Measurements from ENCODE around the gene ZNF487. TPM values are rescaled to one million over a fixed set of nuclear protein-coding genes. Genes with fewer than 3 reads are reported as not detected.
A peak's percentile ranks its signal among the peaks of the same experiment; 100 is the strongest.

The ZNF487 gene
- total RNA-seq, 4 donors from 2014 or later: 6.5 to 16.0 (median 10.8) TPM

DNA sequence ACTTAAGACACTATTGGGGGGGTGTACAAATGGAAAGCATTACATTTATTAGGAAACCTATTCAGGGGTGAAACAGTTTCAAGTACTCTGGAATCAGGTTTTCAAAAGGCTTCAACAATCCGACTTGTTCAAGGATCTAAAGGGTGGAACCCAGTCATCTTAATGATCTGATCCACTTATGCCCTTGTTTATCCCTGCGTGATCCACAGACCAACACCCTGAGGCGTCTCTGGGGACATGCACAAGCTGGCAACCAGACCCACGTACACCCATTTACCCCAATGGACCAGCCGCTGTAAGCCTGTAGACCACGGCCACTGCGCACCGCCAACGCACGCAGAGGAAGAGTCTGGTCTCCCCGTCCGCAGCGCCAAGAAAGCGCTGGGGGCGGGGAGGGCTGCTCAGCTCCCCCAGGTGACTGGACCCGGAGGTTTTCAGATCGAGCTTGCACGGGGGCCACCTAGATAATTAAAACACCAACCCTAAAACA, 41.3 kb upstream of the ZNF487 start:
- Histone ChIP-seq H3K9me3 (no peaks in the 10 kb centered on the region), H3K27me3 (no peaks in the 10 kb centered on the region), H3K4me1 (peaks cover 79% of the 10 kb centered on the region), H3K4me3 (peak overlapping the region; percentile 61), H3K36me3 (peaks cover 50% of the 10 kb centered on the region), H3K27ac (peak overlapping the region; percentile 97)
- 13% methylated on average over 7 of the region's 18 CpGs for WGBS
- TF ChIP-seq POLR2A (IDR thresholded peaks at IDR 0.05) (no peak), POLR2AphosphoS5 (IDR thresholded peaks at IDR 0.05) (no peak), EP300 (IDR thresholded peaks at IDR 0.05) (no peak)
- TF ChIP-seq, protein P1, sequence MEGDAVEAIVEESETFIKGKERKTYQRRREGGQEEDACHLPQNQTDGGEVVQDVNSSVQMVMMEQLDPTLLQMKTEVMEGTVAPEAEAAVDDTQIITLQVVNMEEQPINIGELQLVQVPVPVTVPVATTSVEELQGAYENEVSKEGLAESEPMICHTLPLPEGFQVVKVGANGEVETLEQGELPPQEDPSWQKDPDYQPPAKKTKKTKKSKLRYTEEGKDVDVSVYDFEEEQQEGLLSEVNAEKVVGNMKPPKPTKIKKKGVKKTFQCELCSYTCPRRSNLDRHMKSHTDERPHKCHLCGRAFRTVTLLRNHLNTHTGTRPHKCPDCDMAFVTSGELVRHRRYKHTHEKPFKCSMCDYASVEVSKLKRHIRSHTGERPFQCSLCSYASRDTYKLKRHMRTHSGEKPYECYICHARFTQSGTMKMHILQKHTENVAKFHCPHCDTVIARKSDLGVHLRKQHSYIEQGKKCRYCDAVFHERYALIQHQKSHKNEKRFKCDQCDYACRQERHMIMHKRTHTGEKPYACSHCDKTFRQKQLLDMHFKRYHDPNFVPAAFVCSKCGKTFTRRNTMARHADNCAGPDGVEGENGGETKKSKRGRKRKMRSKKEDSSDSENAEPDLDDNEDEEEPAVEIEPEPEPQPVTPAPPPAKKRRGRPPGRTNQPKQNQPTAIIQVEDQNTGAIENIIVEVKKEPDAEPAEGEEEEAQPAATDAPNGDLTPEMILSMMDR (IDR thresholded peaks at IDR 0.05): no peak
- DNase-seq (ENCODE audit: low spot score in 2 of 2): peak in 1 of 2 donors; percentile 77

DNA sequence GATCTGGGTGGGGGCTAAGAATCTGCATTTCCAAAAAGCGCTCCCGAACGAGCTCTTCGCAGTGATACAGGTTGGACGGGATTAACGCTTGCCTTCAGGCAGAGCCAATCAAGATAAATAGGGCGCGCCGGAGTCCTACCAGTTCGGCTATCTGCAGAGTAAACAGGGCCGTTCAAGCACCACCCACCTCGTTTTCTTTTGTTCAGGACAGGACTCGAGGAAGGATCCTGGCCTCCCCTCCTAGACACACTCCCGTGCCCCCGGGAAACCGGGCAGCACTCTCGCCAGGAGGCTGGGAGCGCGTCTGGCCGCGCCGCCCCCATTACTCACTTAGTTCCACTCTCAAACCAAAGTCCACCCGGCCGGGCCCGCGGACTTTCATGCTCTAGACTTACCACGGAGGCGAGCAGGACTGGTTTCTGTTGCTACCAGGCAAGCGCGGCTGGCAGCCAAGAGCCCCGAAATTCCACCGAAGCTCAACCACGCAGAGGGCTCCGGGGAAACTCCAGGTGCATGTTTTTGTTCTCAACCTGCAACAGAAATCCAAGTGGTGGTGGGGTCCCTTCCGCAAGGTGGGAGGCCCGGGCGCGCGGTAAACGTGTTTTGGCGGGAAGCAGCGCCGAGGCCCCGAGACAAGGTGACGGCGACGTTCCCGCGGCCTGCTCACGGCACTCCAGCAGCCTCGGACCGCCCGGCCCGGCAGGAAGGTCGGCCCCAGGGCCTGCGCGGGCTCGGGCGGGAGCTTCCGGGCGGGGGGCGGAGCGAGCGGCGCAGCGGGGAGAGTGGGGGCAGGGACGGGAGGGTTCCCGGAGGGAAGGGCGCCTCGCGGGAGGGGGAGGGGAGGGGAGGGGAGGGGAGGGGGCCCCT, 40.6 kb upstream of the ZNF487 start:
- Histone ChIP-seq H3K4me1 (peaks cover 78% of the 10 kb centered on the region), H3K9me3 (no peaks in the 10 kb centered on the region)
- DNase-seq (ENCODE audit: low spot score in 2 of 2): peak; percentile 86 to 87

DNA sequence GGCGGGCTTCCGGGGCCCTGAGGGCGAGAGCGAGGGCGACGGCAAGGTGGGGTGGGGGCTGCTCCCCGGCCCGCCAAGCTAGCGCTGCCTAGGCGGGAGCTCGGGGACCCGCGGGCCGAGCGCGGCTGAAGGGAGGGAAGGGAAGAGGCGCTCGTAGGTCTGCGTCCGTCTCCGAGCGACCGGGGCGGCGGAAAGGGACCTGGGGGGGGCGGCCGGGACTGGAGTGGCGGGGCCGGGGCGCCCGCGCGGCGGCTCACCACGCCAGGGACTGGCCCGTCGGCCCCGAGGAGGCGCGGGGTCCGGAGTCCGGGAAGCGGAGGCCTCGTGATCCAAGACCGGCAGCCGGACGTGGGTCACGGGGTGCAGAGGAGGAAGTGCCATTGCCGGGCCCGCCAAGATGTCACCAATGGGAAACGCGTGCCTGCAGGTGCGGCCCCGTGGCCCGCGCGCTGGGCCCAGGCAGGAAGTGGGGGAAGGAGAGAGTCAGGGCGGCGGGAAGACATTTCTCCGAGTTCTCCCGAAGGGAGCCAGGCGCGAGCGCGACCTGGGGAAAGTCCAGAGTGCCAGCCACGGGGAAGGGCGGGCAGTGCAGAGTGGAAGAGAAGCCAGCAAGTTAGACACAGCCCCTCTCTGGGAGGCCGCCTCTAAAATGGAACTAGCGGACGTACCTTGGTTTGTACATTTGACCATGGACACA, 39.8 kb upstream of the ZNF487 start:
- TF ChIP-seq POLR2A (IDR thresholded peaks at IDR 0.05) (peak in 1 of 2 donors; percentile 86), EP300 (IDR thresholded peaks at IDR 0.05) (no peak), POLR2AphosphoS5 (IDR thresholded peaks at IDR 0.05) (peak; percentile 36 to 90 (median 83))
- TF ChIP-seq, protein P1 (IDR thresholded peaks at IDR 0.05): no peak
- peak overlapping the region; percentile 97 for H3K27ac ChIP-seq
- H3K27me3 ChIP-seq: no peaks in the 10 kb centered on the region
- 0% methylated on average over 27 of the region's 70 CpGs for WGBS
- DNase-seq (ENCODE audit: low spot score in 2 of 2): peak; percentile 96
- no peaks in the 10 kb centered on the region for H3K9me3 ChIP-seq
- peak overlapping the region; percentile 61 for H3K4me3 ChIP-seq
- peaks cover 35% of the 10 kb centered on the region for H3K36me3 ChIP-seq
- H3K4me1 ChIP-seq: peaks cover 80% of the 10 kb centered on the region

More for the DNA sequence above, 40.6 kb upstream of the ZNF487 start:
- Histone ChIP-seq H3K36me3 (peaks cover 43% of the 10 kb centered on the region), H3K27ac (peak overlapping the region; percentile 97), H3K27me3 (no peaks in the 10 kb centered on the region), H3K4me3 (peak overlapping the region; percentile 61)
- 2% methylated on average over 31 of the region's 71 CpGs for WGBS
- TF ChIP-seq, protein P1 (IDR thresholded peaks at IDR 0.05): no peak
- TF ChIP-seq POLR2AphosphoS5 (IDR thresholded peaks at IDR 0.05): peak in 1 of 3 donors; percentile 18

- H3K27me3 ChIP-seq: no peaks in the 10 kb centered on the region
- H3K27ac ChIP-seq: peak overlapping the region; percentile 29
- TF ChIP-seq EP300 (IDR thresholded peaks at IDR 0.05) (no peak), POLR2AphosphoS5 (IDR thresholded peaks at IDR 0.05) (no peak), POLR2A (IDR thresholded peaks at IDR 0.05) (no peak)
- TF ChIP-seq, protein P1 (IDR thresholded peaks at IDR 0.05): no peak
- peaks cover 16% of the 10 kb centered on the region for H3K36me3 ChIP-seq
- peaks cover 84% of the 10 kb centered on the region for H3K4me1 ChIP-seq
- H3K9me3 ChIP-seq: no peaks in the 10 kb centered on the region
- WGBS: 51% methylated on average over 2 of the region's 2 CpGs
- H3K4me3 ChIP-seq: no peak overlapping the region
- no peak for DNase-seq (ENCODE audit: low spot score in 2 of 2)
These were observed 38.0 kb upstream of the ZNF487 start for GRCh38 chr10:43398939-43399319.
